Measurements from ENCODE around the gene MT2A. TPM values are rescaled to one million over a fixed set of nuclear protein-coding genes. Genes with fewer than 3 reads are reported as not detected.
"Not testable (repeated sequence)": the region's sequence is repeated elsewhere in the genome, so short reads cannot be mapped to it uniquely, and the experiment has no call there.

The MT2A gene
- total RNA-seq, 1 donor from 2014 or later = 139 TPM

DNA sequence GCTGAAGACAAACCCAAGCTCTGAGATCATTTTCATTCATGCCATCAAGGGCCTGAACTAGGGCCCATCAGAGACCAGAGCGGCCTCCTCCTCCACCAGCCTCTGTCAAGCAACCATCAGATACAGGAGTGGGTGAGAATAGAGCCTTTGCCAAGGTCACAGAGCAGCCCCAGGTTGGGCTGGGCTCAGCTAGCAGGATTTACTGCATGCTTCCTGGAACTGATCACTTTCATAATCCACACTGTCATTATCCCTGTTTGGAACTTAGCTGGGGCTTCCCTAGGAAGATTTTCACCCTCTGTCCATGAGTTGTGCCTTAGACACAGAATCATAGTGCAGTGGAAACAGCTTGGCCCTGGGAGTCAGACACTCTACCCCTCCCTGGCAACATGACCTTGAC lies 38.4 kb upstream of the MT2A start:
- Histone ChIP-seq H3K4me3 (ENCODE audit: low read depth, low read length) (no peak overlapping the region), H3K27me3 (ENCODE audit: control insufficient read depth, insufficient read depth, low read length) (peaks cover 7% of the 10 kb centered on the region), H3K36me3 (ENCODE audit: control insufficient read depth, insufficient read depth, low read length) (no peaks in the 10 kb centered on the region)
- DNase-seq (ENCODE audit: low read depth) = no peak
- no peak for TF ChIP-seq CTCF (IDR thresholded peaks at IDR 0.05; ENCODE audit: insufficient read depth, low read length, poor library complexity, severe bottlenecking)

DNA sequence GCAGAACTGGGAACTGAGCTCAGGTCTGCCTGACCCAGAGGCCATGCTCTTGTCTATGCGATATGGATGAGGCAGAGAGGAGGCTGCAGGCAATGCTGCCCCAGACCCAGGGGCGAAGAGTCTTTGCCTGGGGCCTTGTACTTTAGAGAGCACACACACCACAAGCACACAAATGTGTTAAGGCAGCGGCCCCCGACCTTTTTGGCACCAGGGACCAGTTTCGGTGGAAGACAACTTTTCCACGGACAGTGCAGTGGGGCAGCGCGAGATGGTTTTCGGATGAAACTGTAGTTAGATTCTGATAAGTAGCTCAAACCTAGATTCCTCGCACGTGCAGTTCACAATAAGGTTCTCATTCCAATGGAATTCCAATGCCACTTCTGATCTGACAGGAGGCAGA lies 36.9 kb upstream of the MT2A start:
- DNase-seq (ENCODE audit: low read depth) = no peak
- Histone ChIP-seq H3K4me3 (ENCODE audit: low read depth, low read length) (no peak overlapping the region), H3K36me3 (ENCODE audit: control insufficient read depth, insufficient read depth, low read length) (no peaks in the 10 kb centered on the region), H3K27me3 (ENCODE audit: control insufficient read depth, insufficient read depth, low read length) (peaks cover 5% of the 10 kb centered on the region)
- TF ChIP-seq CTCF (IDR thresholded peaks at IDR 0.05; ENCODE audit: insufficient read depth, low read length, poor library complexity, severe bottlenecking) = no peak

DNA sequence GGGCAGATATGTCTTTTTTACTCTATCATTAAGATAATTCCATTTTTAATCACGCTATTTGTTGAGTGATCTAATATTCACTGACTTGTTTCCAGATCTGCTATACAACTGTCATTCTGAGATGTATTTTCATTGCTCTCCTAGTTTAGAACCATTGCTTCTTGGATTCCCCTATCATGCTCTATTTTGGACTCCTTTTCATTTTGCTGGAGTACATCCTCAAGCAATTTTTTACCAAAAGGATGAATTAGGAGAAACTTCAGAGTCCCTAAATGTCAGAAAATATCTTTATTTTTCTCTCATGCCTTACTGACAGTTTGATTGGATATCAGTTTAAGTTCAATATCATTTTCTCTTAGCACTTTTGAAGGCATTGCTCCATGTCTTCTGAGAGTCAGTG lies 33.8 kb upstream of the MT2A start:
- no peak for TF ChIP-seq CTCF (IDR thresholded peaks at IDR 0.05; ENCODE audit: insufficient read depth, low read length, poor library complexity, severe bottlenecking)
- no peak for DNase-seq (ENCODE audit: low read depth)
- Histone ChIP-seq H3K36me3 (ENCODE audit: control insufficient read depth, insufficient read depth, low read length) (no peaks in the 10 kb centered on the region), H3K4me3 (ENCODE audit: low read depth, low read length) (no peak overlapping the region), H3K27me3 (ENCODE audit: control insufficient read depth, insufficient read depth, low read length) (peaks cover 2% of the 10 kb centered on the region)

DNA sequence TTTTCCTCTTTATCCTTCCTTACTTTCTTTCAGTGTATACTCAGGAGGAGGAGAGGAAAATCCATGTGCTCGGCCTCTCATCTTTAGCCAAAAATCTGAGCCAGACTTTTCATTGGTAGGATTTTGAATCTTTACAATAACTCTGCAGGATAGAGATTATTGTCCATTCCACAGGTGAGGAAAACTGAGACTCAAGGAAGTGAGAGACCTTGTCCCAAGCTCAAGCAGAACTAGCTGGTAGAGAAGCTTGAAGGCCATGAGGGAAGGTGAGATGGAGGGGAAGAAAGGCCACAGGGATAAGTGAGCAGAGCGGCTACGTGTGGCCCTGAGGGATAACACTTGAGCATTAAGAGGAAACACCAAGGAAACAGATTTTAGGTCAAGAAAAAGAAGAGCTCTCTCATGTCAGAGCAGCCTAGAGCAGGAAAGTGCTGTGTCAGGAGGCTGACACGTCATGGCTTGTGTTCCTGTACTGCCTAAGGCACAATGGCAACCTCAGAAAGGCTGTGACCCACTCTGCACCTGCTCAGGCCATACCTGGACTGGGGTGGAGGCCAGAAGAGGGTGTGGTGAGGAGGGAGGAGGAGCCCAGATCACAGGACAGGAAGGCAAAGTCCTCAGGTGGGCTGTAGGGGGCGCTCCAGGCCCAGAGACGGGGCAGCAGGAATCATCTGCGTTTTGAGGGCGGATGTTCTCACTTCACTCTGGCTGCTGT lies 31.6 kb upstream of the MT2A start:
- no peaks in the 10 kb centered on the region for H3K36me3 ChIP-seq (ENCODE audit: control insufficient read depth, insufficient read depth, low read length)
- no peaks in the 10 kb centered on the region for H3K27me3 ChIP-seq (ENCODE audit: control insufficient read depth, insufficient read depth, low read length)
- no peak overlapping the region for H3K4me3 ChIP-seq (ENCODE audit: low read depth, low read length)
- peak; percentile 72 for TF ChIP-seq CTCF (IDR thresholded peaks at IDR 0.05; ENCODE audit: insufficient read depth, low read length, poor library complexity, severe bottlenecking)
- DNase-seq (ENCODE audit: low read depth) = no peak

GRCh38 chr16:56577300-56577625 lies 31.1 kb upstream of the MT2A start:
- H3K27me3 ChIP-seq (ENCODE audit: control insufficient read depth, insufficient read depth, low read length) = no peaks in the 10 kb centered on the region
- DNase-seq (ENCODE audit: low read depth) = no peak
- H3K4me3 ChIP-seq (ENCODE audit: low read depth, low read length) = no peak overlapping the region
- TF ChIP-seq CTCF (IDR thresholded peaks at IDR 0.05; ENCODE audit: insufficient read depth, low read length, poor library complexity, severe bottlenecking) = no peak
- no peaks in the 10 kb centered on the region for H3K36me3 ChIP-seq (ENCODE audit: control insufficient read depth, insufficient read depth, low read length)

- TF ChIP-seq CTCF (IDR thresholded peaks at IDR 0.05; ENCODE audit: insufficient read depth, low read length, poor library complexity, severe bottlenecking) = no peak
- no peak overlapping the region for H3K4me3 ChIP-seq (ENCODE audit: low read depth, low read length)
- no peaks in the 10 kb centered on the region for H3K27me3 ChIP-seq (ENCODE audit: control insufficient read depth, insufficient read depth, low read length)
- H3K36me3 ChIP-seq (ENCODE audit: control insufficient read depth, insufficient read depth, low read length) = no peaks in the 10 kb centered on the region
- no peak for DNase-seq (ENCODE audit: low read depth)
Observed at GRCh38 chr16:56580391-56581048, 27.9 kb upstream of the MT2A start.

- H3K27me3 ChIP-seq (ENCODE audit: control insufficient read depth, insufficient read depth, low read length); H3K4me3 ChIP-seq (ENCODE audit: low read depth, low read length); H3K36me3 ChIP-seq (ENCODE audit: control insufficient read depth, insufficient read depth, low read length); DNase-seq (ENCODE audit: low read depth): not testable (repeated sequence)
Observed at GRCh38 chr16:56582911-56583310, 25.5 kb upstream of the MT2A start.
